Adrenal gland (tissue), 12 donors: ENCODE measurements around the gene CES4A. TPM values are rescaled to one million over a fixed set of nuclear protein-coding genes. Genes with fewer than 3 reads are reported as not detected.
"Not testable (repeated sequence)": the region's sequence is repeated elsewhere in the genome, so short reads cannot be mapped to it uniquely, and the experiment has no call there.

Experiments used
- DNase-seq, 7 donors: peaks; one replicate each; pipeline ENCODE4 v3.0.0-alpha.2; 2019 to 2020
- H3K27ac ChIP-seq, 5 donors: fragments of 200-600 bp; sonication (generic) in 4 of 5; 1 replicate in 3 of 5; 2 replicates in 2 of 5; pipeline versions ENCODE4 v1.5.1 to v1.8.0; 2016 to 2020; ENCODE audit warnings: mild to moderate bottlenecking in 1 of 5
- H3K27me3 ChIP-seq: fragments of 200-600 bp; 2 replicates; pipeline ENCODE4 v1.8.0; 2021
- H3K36me3 ChIP-seq, 2 donors: fragments of 200-600 bp; replicated peaks in 1 of 2; 1 replicate in 1 of 2; 2 replicates in 1 of 2; pipeline versions ENCODE4 v1.5.1 to v1.8.0; 2018 to 2022
- H3K4me1 ChIP-seq, 2 donors: fragments of 200-600 bp; replicated peaks in 1 of 2; 1 replicate in 1 of 2; 2 replicates in 1 of 2; pipeline versions ENCODE4 v1.5.1 to v1.8.0; 2018 to 2021
- H3K4me3 ChIP-seq, 4 donors: fragments of 200-600 bp; sonication (generic) in 3 of 4; one replicate each; pipeline ENCODE4 v1.5.1; 2016 to 2018
- H3K9me3 ChIP-seq, 3 donors: fragments of 200-600 bp; sonication (generic) in 1 of 3; replicated peaks in 1 of 3; 1 replicate in 2 of 3; 2 replicates in 1 of 3; pipeline versions ENCODE4 v1.5.1 to v1.8.0; 2016 to 2021
- POLR2A ChIP-seq, 2 donors: fragments of 450-650 bp; IDR thresholded peaks; one replicate each; pipeline ENCODE4 v1.6.1; 2017; ENCODE audit warnings: antibody characterized with exemption in 2 of 2, mild to moderate bottlenecking in 2 of 2, moderate library complexity in 1 of 2
- WGBS, 4 donors: extraction: QIAGEN DNeasy Blood & Tissue Kit in 2 of 4; methylation state at CpG; one replicate each; pipeline versions ENCODE4 v1.1.5 to v1.1.7; 2013 to 2017; 5-methylcytosine and 5-hydroxymethylcytosine counted together
- intact Hi-C, 2 donors: fragments of 100-400 bp; cut with DNase I; formaldehyde crosslinking; loops; one replicate each; pipeline versions ENCODE4 v1.14.1 to v1.15.0; 2022 to 2023
- polyA plus RNA-seq, 3 donors: library from polyadenylated mRNA; stranded (reverse); fragments of 200-250 nt in 2 of 3; fragments of 350-450 nt in 1 of 3; fragmentation: Illumina TruSeq in 1 of 3; extraction: RNeasy Lipid Tissue Mini Kit (QIAGEN cat#74804) in 1 of 3; gene quantifications; one replicate each; pipeline ENCODE4 v1.2.3, GENCODE V29; 2013 to 2014
- total RNA-seq, 9 donors: library from RNA; depleted of rRNA in 4 of 9; stranded (reverse); fragments of >200 nt in 4 of 9; fragments of 120-200 nt in 1 of 9; fragmentation: NEBNext Ultra II Directional in 1 of 9; extraction: Animal tissue kit (Norgen Biotek cat#: 25700) in 1 of 9; gene quantifications; one replicate each; pipeline versions ENCODE4 v1.1.0 to v1.2.4, GENCODE V29; 2013 to 2023
- TF ChIP-seq, protein P1 (sequence below), 6 experiments: fragments of 450-650 bp in 4 of 6; fragments of 200-600 bp in 2 of 6; sonication (generic) in 1 of 6; IDR thresholded peaks; 1 replicate in 5 of 6; 2 replicates in 1 of 6; pipeline versions ENCODE4 v1.5.1 to v1.8.0; 2016 to 2021; ENCODE audit warnings: antibody characterized with exemption in 6 of 6, mild to moderate bottlenecking in 2 of 6, moderate library complexity in 1 of 6
- donor health status: healthy with polysubstance abuse.
- donor health status: Bipolar disorder and iron deficiency.
- donor health status: DM: yes; HTN: yes; CAD: no.
- donor health status: DM: no; HTN: no; CAD: no.
- donor health status: DM: no; HTN: no; CAD: no.
- donor health status: DM: yes; HTN: yes; CAD: no.

CES4A gene
- total and polyA plus RNA-seq, 12 donors, result 4.4 to 127 (median 15.9) TPM

GRCh38 chr16:66953462-66954096 lies 34.8 kb upstream of the CES4A start:
- no peaks in the 10 kb centered on the region for H3K4me1 ChIP-seq
- no peaks in the 10 kb centered on the region for H3K36me3 ChIP-seq
- H3K4me3 ChIP-seq, result no peak overlapping the region
- no peak for DNase-seq
- TF ChIP-seq POLR2A (IDR thresholded peaks at IDR 0.05), result no peak
- TF ChIP-seq, protein P1, sequence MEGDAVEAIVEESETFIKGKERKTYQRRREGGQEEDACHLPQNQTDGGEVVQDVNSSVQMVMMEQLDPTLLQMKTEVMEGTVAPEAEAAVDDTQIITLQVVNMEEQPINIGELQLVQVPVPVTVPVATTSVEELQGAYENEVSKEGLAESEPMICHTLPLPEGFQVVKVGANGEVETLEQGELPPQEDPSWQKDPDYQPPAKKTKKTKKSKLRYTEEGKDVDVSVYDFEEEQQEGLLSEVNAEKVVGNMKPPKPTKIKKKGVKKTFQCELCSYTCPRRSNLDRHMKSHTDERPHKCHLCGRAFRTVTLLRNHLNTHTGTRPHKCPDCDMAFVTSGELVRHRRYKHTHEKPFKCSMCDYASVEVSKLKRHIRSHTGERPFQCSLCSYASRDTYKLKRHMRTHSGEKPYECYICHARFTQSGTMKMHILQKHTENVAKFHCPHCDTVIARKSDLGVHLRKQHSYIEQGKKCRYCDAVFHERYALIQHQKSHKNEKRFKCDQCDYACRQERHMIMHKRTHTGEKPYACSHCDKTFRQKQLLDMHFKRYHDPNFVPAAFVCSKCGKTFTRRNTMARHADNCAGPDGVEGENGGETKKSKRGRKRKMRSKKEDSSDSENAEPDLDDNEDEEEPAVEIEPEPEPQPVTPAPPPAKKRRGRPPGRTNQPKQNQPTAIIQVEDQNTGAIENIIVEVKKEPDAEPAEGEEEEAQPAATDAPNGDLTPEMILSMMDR (IDR thresholded peaks at IDR 0.05), result no peak
- intact Hi-C loops, result no loop called here
- WGBS, 4 donors, result 75 to 82% (median 78%) methylated on average over 10 of the region's 10 CpGs
- no peaks in the 10 kb centered on the region for H3K27me3 ChIP-seq
- H3K27ac ChIP-seq, result no peak overlapping the region
- no peaks in the 10 kb centered on the region for H3K9me3 ChIP-seq

DNA sequence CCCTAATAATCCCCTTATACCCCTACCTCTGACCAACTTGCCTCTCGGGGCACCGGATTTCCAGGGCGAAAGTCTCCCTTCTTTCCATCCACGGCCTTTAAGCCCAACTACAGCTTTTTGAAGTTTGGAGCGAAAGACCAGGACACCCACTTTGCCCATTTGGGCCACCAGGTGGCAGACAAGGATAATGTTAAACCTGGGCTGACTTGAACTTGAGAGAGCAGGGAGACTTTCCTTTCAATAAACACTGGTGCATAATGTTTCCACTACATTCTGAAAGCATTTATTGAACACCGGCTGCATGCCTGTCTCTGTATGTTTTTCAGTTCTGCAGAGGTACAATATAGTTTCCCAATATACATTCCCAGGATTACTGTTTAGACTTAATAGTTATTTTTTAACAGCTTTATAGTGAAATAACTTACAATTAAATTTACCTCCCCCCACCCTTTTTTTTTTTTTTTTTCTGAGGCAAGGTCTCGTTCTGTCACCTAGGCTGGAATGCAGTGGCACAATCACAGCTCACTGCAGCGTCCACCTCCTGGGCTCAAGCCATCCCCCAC lies 34.2 kb upstream of the CES4A start:
- H3K4me3 ChIP-seq, result no peak overlapping the region
- H3K27me3 ChIP-seq, result no peaks in the 10 kb centered on the region
- H3K4me1 ChIP-seq, result no peaks in the 10 kb centered on the region
- intact Hi-C loops, result no loop called here
- DNase-seq, result peak; percentile 70 to 91 (median 80)
- H3K9me3 ChIP-seq, result no peaks in the 10 kb centered on the region
- no peaks in the 10 kb centered on the region for H3K36me3 ChIP-seq
- no peak overlapping the region for H3K27ac ChIP-seq
- WGBS, 4 donors, result 10 to 14% (median 12%) methylated on average over 8 of the region's 8 CpGs
- TF ChIP-seq POLR2A (IDR thresholded peaks at IDR 0.05), result no peak
- TF ChIP-seq, protein P1 (IDR thresholded peaks at IDR 0.05), result peak; percentile 58 to 85 (median 83)

DNA sequence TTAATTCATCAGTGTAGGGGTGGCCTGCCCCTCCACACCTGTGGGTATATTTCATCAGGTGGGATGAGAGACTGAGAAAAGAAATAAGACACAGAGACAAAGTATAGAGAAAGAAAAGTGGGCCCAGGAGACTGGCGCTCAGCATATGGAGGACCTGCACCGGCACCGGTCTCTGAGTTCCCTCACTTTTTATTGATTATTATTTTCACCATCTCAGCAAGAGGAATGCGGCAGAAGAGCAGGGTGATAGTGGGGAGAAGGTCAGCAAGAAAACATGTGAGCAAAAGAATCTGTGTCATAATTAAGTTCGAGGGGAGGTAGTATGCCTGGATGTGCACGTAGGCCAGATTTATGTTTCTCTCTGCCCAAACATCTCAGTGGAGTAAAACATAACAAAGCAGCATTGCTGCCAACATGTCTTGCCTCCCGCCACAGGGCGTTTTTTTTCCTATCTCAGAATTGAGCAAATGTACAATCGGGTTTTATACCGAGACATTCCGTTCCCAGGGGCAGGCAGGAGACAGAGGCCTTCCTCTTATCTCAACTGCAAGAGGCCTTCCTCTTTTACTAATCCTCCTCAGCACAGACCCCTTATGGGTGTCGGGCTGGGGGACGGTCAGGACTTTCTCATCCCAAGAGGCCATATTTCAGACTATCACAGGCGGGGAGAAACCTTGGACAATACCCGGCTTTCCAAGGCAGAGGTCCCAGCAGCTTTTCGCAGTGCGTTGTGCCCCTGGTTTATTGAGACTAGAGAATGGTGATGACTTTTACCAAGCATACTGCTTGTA lies 32.8 kb upstream of the CES4A start:
- H3K4me1 ChIP-seq, H3K36me3 ChIP-seq, DNase-seq, H3K27me3 ChIP-seq, intact Hi-C loops, H3K27ac ChIP-seq, H3K4me3 ChIP-seq, H3K9me3 ChIP-seq: not testable (repeated sequence)
- 72 to 80% (median 75%) methylated on average over 17 of the region's 17 CpGs for WGBS, 4 donors

- DNase-seq, H3K9me3 ChIP-seq, intact Hi-C loops, H3K4me1 ChIP-seq, H3K27me3 ChIP-seq, H3K4me3 ChIP-seq, H3K36me3 ChIP-seq, H3K27ac ChIP-seq: not testable (repeated sequence)
- 44 to 93% (median 80%) methylated on average over 1 of the region's 1 CpG for WGBS, 4 donors
Measured at GRCh38 chr16:66956154-66956457, 32.3 kb upstream of the CES4A start.

- peak overlapping the region in 1 of 5 donors; percentile 16 for H3K27ac ChIP-seq
- H3K9me3 ChIP-seq, result no peaks in the 10 kb centered on the region
- no peaks in the 10 kb centered on the region for H3K27me3 ChIP-seq
- H3K4me1 ChIP-seq, result no peaks in the 10 kb centered on the region
- intact Hi-C loops, result no loop called here
- no peak overlapping the region for H3K4me3 ChIP-seq
- no peaks in the 10 kb centered on the region for H3K36me3 ChIP-seq
- TF ChIP-seq, protein P1 (IDR thresholded peaks at IDR 0.05), result no peak
- no peak for TF ChIP-seq POLR2A (IDR thresholded peaks at IDR 0.05)
- no peak for DNase-seq
- WGBS, 4 donors, result 69 to 72% (median 70%) methylated on average over 7 of the region's 7 CpGs
Measured at GRCh38 chr16:66958857-66959703, 29.3 kb upstream of the CES4A start.
